ENCODE results near the gene TP53TG5. TPM values are rescaled to one million over a fixed set of nuclear protein-coding genes. Genes with fewer than 3 reads are reported as not detected.

Gene TP53TG5
- total and polyA plus RNA-seq, 10 of the 15 experiments (the other 5 are each of a cell fraction or from before 2014, with no cell fraction given), result 0.24 TPM; not detected in 9

DNA sequence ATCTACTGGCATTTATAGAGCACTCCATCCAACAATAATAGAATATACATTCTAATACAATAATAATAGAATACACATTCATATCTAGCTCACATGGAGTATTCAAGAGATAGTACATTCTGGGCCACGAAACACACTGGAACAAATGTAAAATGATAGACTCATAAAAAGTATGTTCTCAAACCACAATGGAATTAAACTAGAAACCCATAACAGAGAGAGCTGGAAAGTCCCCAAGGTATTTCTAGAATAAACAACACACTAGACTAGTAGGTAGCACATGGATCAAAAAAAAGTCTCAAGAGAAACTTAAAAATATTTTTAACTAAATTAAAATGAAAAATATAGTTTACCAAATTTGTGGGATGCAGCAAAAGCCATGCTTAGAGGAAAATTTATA, 9.1 kb upstream of the TP53TG5 start:
- Histone ChIP-seq H4K20me1 (ENCODE audit: control insufficient read depth, insufficient read depth) (no peaks in the 10 kb centered on the region), H3K9me3 (replicated peaks; ENCODE audit: control insufficient read depth, insufficient read depth, low read length) (no peaks in the 10 kb centered on the region), H2AFZ (ENCODE audit: control insufficient read depth, low read depth, low read length) (no peak overlapping the region), H3K27ac (ENCODE audit: control insufficient read depth, insufficient read depth) (no peak overlapping the region), H3K79me2 (ENCODE audit: control insufficient read depth, insufficient read depth, low read length) (no peaks in the 10 kb centered on the region), H3K27me3 (replicated peaks in 1 of 2; ENCODE audit: control insufficient read depth in 2 of 2, insufficient read depth in 2 of 2, low read length in 1 of 2) (no peaks in the 10 kb centered on the region), H3K4me2 (ENCODE audit: control insufficient read depth, insufficient read depth) (no peak overlapping the region), H3K9ac (ENCODE audit: control insufficient read depth, insufficient read depth, low read length) (no peak overlapping the region), H3K36me3 (ENCODE audit: control insufficient read depth in 2 of 2, insufficient read depth in 2 of 2, low read length in 1 of 2) (no peaks in the 10 kb centered on the region), H3K4me1 (ENCODE audit: control insufficient read depth, insufficient read depth, low read length) (no peaks in the 10 kb centered on the region), H3K4me3 (no peak overlapping the region)
- in situ Hi-C loops (cut with MboI), result no loop called here
- no peak for DNase-seq (ENCODE audit: low read depth, low spot score)
- ChIA-PET CTCF (interaction anchor here (0.9 to 3.8 kb wide), 8 partner anchors 14 to 50 kb away, joined by 3 to 24 read pairs (median 3); partner anchors contain the start of gene SYS1), SMC1A (ENCODE audit: uncharacterized antibody, unreplicated experiment) (interaction anchor here (1.2 kb wide), 1 partner anchor 12 kb away, joined by 3 read pairs; no protein-coding TSS in a partner anchor), RAD21 (ENCODE audit: unreplicated experiment) (no interaction called here), POLR2A (no interaction called here)
- 9% methylated on average over 1 of the region's 1 CpG for WGBS (ENCODE audit: insufficient coverage, insufficient replicate concordance, low lambda C conversion rate, missing lambda C conversion rate)
- FAIRE-seq, result no peak
- ATAC-seq, result no peak
- BruUV-seq (replicated peaks), result no TSS peak
- intact Hi-C loops (cut with micrococcal nuclease; ENCODE audit: unreplicated experiment), result no loop called here
- TF ChIP-seq ZNF217 (IDR thresholded peaks at IDR 0.05), result no peak
- no peak for TF ChIP-seq NFIC (IDR thresholded peaks at IDR 0.05; ENCODE audit: low read depth, low read length)
- TF ChIP-seq IRF4 (IDR thresholded peaks at IDR 0.05; ENCODE audit: low read depth, low read length), result no peak
- TF ChIP-seq MEF2B (IDR thresholded peaks at IDR 0.05; ENCODE audit: partially characterized antibody, poor library complexity, severe bottlenecking), result no peak
- no peak for TF ChIP-seq JUNB (IDR thresholded peaks at IDR 0.05)
- TF ChIP-seq POLR2AphosphoS2 (IDR thresholded peaks at IDR 0.05; ENCODE audit: low read depth, low read length), result no peak
- TF ChIP-seq ZNF207 (IDR thresholded peaks at IDR 0.05; ENCODE audit: borderline replicate concordance), result no peak
- no peak for TF ChIP-seq SPI1 (IDR thresholded peaks at IDR 0.05; ENCODE audit: borderline replicate concordance, insufficient read depth, low read depth, low read length)
- TF ChIP-seq PML (IDR thresholded peaks at IDR 0.05; ENCODE audit: low read length), result no peak
- no peak for TF ChIP-seq NR2C1 (IDR thresholded peaks at IDR 0.05)
- TF ChIP-seq FOS (IDR thresholded peaks at IDR 0.05; ENCODE audit: borderline replicate concordance, extremely low read depth, insufficient read length), result no peak
- TF ChIP-seq, protein P1, sequence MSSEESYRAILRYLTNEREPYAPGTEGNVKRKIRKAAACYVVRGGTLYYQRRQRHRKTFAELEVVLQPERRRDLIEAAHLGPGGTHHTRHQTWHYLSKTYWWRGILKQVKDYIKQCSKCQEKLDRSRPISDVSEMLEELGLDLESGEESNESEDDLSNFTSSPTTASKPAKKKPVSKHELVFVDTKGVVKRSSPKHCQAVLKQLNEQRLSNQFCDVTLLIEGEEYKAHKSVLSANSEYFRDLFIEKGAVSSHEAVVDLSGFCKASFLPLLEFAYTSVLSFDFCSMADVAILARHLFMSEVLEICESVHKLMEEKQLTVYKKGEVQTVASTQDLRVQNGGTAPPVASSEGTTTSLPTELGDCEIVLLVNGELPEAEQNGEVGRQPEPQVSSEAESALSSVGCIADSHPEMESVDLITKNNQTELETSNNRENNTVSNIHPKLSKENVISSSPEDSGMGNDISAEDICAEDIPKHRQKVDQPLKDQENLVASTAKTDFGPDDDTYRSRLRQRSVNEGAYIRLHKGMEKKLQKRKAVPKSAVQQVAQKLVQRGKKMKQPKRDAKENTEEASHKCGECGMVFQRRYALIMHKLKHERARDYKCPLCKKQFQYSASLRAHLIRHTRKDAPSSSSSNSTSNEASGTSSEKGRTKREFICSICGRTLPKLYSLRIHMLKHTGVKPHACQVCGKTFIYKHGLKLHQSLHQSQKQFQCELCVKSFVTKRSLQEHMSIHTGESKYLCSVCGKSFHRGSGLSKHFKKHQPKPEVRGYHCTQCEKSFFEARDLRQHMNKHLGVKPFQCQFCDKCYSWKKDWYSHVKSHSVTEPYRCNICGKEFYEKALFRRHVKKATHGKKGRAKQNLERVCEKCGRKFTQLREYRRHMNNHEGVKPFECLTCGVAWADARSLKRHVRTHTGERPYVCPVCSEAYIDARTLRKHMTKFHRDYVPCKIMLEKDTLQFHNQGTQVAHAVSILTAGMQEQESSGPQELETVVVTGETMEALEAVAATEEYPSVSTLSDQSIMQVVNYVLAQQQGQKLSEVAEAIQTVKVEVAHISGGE (CRISPR knock-in tag; IDR thresholded peaks at IDR 0.05), result no peak
- TF ChIP-seq, protein P2, sequence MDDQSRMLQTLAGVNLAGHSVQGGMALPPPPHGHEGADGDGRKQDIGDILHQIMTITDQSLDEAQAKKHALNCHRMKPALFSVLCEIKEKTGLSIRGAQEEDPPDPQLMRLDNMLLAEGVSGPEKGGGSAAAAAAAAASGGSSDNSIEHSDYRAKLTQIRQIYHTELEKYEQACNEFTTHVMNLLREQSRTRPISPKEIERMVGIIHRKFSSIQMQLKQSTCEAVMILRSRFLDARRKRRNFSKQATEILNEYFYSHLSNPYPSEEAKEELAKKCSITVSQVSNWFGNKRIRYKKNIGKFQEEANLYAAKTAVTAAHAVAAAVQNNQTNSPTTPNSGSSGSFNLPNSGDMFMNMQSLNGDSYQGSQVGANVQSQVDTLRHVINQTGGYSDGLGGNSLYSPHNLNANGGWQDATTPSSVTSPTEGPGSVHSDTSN (IDR thresholded peaks at IDR 0.05; ENCODE audit: insufficient replicate concordance, low read depth, low read length), result no peak
- TF ChIP-seq ATF7 (IDR thresholded peaks at IDR 0.05; ENCODE audit: low read depth), result no peak
- no peak for TF ChIP-seq BMI1 (IDR thresholded peaks at IDR 0.05; ENCODE audit: borderline replicate concordance)
- TF ChIP-seq MTA2 (IDR thresholded peaks at IDR 0.05; ENCODE audit: low read depth), result no peak
- TF ChIP-seq KLF5 (IDR thresholded peaks at IDR 0.05; ENCODE audit: partially characterized antibody), result no peak
- no peak for TF ChIP-seq EED (IDR thresholded peaks at IDR 0.05; ENCODE audit: low read depth)

Data from GM12878 (cell line).